Fibroblast of pulmonary artery (primary cell): ENCODE results near the gene FUZ.

Source experiments
- DNase-seq: peaks from one replicate; pipeline ENCODE4 v3.0.0-alpha.2; 2010; ENCODE audit warnings: low read depth
- H3K4me3 ChIP-seq: replicated peaks from 2 replicates; pipeline ENCODE4 v1.5.1; 2011; ENCODE audit warnings: low read depth, mild to moderate bottlenecking, control low read depth, low read length, moderate library complexity
- CTCF ChIP-seq: IDR thresholded peaks from 2 replicates; pipeline ENCODE4 v1.5.1; 2011; ENCODE audit warnings: mild to moderate bottlenecking, control low read depth, low read length, inconsistent platforms; ENCODE audit errors: missing control alignments

Gene FUZ

DNA sequence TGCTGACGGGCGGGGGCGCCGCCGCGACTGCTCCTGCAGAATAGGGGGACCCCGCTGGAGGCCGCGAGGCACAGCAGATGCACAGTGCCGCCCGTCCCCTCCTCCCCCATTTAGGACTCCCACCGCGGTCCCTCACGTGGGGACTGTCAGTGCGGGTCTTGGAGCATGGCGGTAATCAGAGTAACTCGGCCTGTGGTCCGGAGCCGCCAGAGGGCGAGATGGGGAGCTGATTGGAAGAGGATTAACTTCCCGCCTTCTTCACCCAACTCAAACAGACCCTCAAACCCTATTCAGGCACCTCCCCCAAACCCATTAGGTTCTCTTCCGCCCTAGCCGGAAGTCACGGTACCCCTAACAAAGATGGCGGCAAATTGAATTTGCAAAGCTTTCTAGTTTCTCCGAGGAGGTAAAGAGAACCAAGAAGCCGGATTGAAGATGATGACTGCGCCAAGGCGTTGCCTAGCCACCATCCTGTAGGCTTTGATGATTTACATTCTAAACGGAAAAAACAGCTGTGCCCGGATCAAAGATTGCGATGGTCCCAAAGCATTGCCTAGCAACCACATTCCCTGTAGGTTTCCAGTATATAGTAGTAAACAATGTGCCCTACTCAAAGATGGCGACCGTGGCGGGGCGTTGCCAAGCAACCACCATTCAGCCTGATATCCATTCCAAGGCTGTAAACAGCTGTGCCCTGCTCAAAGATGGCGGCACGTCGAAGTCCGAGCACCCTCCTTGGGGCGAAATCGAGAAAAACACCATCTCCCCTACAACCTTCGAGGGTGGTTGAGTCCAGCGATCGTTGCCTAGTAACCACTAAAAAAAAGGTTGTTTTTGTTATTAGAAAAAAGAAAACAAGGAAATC, at the start of gene FUZ:
Gene FUZ (minus strand): TSS at position 296 of the 865 bp plus-strand sequence. CDS start 186 bp downstream, at position 110.
- peak; percentile 25 for TF ChIP-seq CTCF
- peak; percentile 100 for DNase-seq

GRCh38 chr19:49862391-49863253, 49.5 kb upstream of the FUZ start:
- DNase-seq, result no peak
- TF ChIP-seq CTCF, result no peak
- H3K4me3 ChIP-seq, result no peak overlapping the region

More for the DNA sequence above, at the start of gene FUZ:
- H3K4me3 ChIP-seq, result peak within 1 kb of the TSS; percentile 77

GRCh38 chr19:49861541-49862378, 48.7 kb upstream of the FUZ start:
- no peak for DNase-seq
- H3K4me3 ChIP-seq, result no peak overlapping the region
- no peak for TF ChIP-seq CTCF

DNA sequence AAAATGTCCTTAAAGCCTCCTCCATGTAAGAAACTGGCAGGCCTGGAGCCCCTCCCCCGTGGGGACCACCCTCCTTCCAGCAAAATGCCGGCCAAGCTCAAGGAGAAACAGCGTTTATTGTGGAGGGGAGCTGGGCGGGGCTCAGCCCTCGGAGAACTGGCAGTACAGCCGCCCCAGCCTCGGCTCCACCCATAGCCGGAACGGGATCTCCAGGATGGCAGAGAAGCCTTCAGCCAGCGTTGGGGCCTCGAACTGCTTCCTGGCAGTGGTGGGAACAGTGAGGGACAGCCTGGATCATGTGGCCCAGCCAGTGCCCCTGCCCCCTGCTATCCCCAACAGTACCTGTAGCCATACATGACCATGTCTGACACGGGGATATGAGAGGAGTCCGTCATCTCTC, 48.0 kb upstream of the FUZ start:
- no peak for DNase-seq
- no peak overlapping the region for H3K4me3 ChIP-seq
- TF ChIP-seq CTCF, result no peak

- no peak for TF ChIP-seq CTCF
- no peak for DNase-seq
- no peak overlapping the region for H3K4me3 ChIP-seq
Measured at GRCh38 chr19:49860336-49861102, 47.4 kb upstream of the FUZ start.
